Mucosa of rectum (tissue), 2 donors: ENCODE data around the gene D2HGDH.
"Not testable (repeated sequence)": the region's sequence is repeated elsewhere in the genome, so short reads cannot be mapped to it uniquely, and the experiment has no call there.

Source experiments
- H3K27ac ChIP-seq, 2 donors: one replicate each; pipeline ENCODE4 v1.7.0; 2013; ENCODE audit warnings: inconsistent platforms in 2 of 2, low read depth in 2 of 2, low read length in 2 of 2
- H3K27me3 ChIP-seq, 2 donors: one replicate each; pipeline ENCODE4 v1.7.0; 2013; ENCODE audit warnings: low read length in 2 of 2; ENCODE audit not compliant: control insufficient read depth in 2 of 2, insufficient read depth in 2 of 2
- H3K36me3 ChIP-seq, 2 donors: one replicate each; pipeline ENCODE4 v1.7.0; 2013; ENCODE audit warnings: low read length in 2 of 2; ENCODE audit not compliant: control insufficient read depth in 2 of 2, insufficient read depth in 2 of 2
- H3K4me1 ChIP-seq, 2 donors: one replicate each; pipeline ENCODE4 v1.7.0; 2013; ENCODE audit warnings: low read length in 2 of 2, mild to moderate bottlenecking in 1 of 2; ENCODE audit not compliant: control insufficient read depth in 2 of 2, insufficient read depth in 2 of 2
- H3K4me3 ChIP-seq, 2 donors: one replicate each; pipeline ENCODE4 v1.7.0; 2013; ENCODE audit warnings: low read length in 2 of 2
- H3K9ac ChIP-seq, 2 donors: one replicate each; pipeline ENCODE4 v1.7.0; 2013; ENCODE audit warnings: low read length in 2 of 2, low read depth in 1 of 2, mild to moderate bottlenecking in 1 of 2
- H3K9me3 ChIP-seq, 2 donors: one replicate each; pipeline ENCODE4 v1.7.0; 2013; ENCODE audit warnings: low read length in 2 of 2; ENCODE audit not compliant: control insufficient read depth in 2 of 2
- donor health status: healthy.
- donor health status: Normal muscosa, but diverticular disease.

Gene D2HGDH

DNA sequence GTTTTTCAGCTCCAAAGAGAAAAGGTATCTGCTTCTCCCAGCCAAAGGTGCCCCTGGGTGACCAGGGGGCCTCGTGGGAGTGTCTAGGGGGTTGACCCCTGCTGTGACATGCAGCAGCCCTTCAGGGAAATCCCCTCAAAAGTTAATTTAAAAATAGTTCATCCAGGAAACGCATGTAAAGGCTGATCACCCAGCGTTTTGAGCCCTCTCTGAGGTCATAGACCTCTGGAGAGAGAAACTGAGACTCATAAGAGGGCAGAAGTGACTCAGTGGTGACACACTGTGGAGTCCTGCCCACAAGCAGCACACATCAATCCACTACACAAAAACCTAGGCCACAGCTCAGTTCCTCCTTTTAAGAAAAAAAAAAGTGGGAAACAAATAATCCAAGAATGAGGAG, 54.1 kb downstream of the D2HGDH start:
- Histone ChIP-seq H3K4me3 (no peak overlapping the region), H3K9me3 (no peaks in the 10 kb centered on the region), H3K9ac (no peak overlapping the region), H3K27me3 (no peaks in the 10 kb centered on the region), H3K4me1 (peaks cover 7 to 37% of the 10 kb centered on the region in 2 donors), H3K27ac (peak overlapping the region in 1 of 2 donors; percentile 63), H3K36me3 (no peaks in the 10 kb centered on the region)

DNA sequence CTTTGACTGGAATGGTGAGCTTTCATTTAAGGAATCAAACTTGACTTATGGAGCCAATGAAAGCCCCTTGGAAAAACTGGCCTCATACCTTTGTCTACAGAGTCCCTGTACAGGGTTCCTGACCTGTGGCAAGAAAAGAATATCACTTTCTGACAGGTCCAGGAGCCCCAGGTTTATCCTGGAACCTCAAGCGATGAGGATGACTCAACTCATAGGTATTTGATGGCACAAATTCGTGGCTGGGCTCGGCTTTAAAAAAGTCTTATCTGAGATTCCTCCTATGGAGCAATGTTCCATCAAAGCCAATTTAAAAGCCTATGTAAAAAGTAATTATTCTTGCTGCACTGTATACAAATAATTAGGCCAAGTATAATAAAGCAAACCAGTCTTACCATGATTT, 57.0 kb downstream of the D2HGDH start:
- H3K27me3 ChIP-seq, H3K4me3 ChIP-seq, H3K9ac ChIP-seq, H3K36me3 ChIP-seq, H3K9me3 ChIP-seq: not testable (repeated sequence)
- Histone ChIP-seq H3K4me1 (peaks cover 29 to 63% of the 10 kb centered on the region in 2 donors), H3K27ac (peak overlapping the region in 1 of 2 donors; percentile 7)

DNA sequence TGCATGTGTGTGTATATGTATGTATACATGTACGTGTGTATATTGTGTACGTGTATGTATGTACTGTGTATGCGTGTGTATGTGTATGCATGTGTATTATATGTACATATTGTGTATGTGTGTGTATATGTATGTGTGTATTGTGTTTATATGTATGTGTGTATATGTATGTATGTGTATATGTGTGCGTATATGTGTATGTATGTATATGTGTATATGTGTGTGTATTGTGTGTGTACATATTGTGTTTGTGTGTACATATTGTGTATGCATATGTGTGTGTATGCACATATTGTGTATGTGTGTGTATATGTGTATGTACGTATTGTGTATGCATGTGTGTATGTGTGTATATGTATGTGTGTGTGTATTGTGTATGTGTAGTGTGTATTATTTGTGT, 59.0 kb downstream of the D2HGDH start:
- Histone ChIP-seq H3K4me1 (peaks cover 41 to 75% of the 10 kb centered on the region in 2 donors), H3K36me3 (no peaks in the 10 kb centered on the region), H3K9me3 (no peaks in the 10 kb centered on the region), H3K9ac (no peak overlapping the region), H3K27me3 (no peaks in the 10 kb centered on the region), H3K27ac (peak overlapping the region in 1 of 2 donors; percentile 87), H3K4me3 (no peak overlapping the region)

DNA sequence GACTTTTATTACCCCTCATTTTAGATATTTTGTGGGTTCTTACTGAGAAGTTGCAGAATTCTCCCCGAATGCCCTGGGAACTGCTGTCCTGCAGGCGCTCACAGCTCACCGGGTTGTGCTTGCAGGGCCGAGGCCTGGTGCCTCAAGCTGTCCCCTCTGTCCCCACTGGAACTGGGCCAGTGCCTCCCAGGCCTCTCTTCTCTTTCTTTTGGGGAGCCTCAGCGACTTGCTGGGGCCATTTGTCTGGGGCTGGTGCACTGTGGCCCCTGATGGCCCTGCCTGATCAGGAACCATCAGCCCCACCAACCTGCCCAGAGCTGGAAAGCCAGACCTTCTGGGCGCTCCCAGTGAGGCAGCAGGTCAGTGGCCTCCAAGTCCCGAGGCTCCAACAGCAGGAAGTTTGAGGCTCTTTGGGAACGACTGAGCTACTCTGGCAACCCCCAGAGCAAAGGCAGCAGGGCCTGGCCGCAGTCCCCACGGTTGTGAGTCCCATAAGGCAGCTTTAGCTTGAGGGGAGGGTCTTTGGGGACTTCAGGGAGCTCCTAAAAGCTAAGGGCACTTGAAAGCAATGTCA, 59.9 kb downstream of the D2HGDH start:
- H3K4me3 ChIP-seq: peak overlapping the region in 1 of 2 donors; percentile 41
- no peaks in the 10 kb centered on the region for H3K27me3 ChIP-seq
- peaks cover 40 to 73% of the 10 kb centered on the region in 2 donors for H3K4me1 ChIP-seq
- H3K36me3 ChIP-seq: peaks cover 0 to 2% of the 10 kb centered on the region in 2 donors
- peak overlapping the region; percentile 32 to 48 for H3K9ac ChIP-seq
- H3K27ac ChIP-seq: peak overlapping the region; percentile 87 to 91
- H3K9me3 ChIP-seq: no peaks in the 10 kb centered on the region

DNA sequence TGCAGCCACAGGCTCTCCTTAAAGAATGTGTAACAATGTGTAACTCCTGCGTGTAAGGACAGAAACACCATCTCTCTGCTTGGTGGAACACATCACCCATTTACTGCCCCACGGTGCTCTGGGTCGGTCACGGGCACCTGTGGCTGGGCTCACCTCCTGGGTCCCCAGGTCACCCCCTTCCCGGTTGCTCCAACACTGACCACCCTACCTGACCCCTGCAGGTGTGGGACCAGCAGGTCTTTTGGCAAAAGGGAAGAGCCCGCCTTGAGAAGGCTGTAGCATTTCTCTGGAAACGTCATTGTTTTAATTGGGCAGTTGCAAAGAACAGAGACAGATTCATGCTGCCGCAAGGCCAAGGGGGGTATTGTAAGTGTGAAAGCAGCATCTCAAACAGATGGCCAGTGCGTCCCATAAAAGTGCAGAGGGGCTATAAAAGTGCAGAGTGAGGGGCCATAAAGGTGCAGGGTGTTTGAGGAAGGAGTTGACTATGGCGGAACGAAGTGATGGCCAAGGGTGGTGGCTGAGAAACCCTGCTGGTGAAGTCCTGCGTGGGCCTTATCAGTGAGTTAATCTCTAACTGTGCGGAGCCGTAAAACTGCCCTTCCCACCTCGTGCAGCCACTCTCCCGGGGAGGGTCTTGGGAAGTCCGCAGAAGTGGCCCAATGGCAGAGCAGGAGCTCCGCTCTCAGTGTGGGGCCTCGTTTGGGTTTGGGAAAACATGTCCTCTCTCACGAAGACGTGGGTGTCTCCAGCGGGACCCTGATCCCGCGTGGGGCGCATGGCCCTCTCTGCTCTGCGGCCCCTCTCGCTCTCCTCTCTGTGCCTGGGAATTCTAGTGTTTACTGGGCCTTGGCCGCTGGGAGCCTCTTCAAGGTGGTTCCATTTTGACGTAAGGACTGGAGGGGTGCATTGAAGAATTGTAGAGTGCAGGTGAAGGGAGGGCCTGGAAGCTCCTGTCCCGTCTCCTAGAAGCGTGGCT, 60.9 kb downstream of the D2HGDH start:
- Histone ChIP-seq H3K9me3 (no peaks in the 10 kb centered on the region), H3K27me3 (no peaks in the 10 kb centered on the region), H3K4me1 (peaks cover 40 to 68% of the 10 kb centered on the region in 2 donors), H3K9ac (peak overlapping the region; percentile 32 to 52), H3K27ac (peak overlapping the region; percentile 87 to 91), H3K4me3 (peak overlapping the region; percentile 41 to 47), H3K36me3 (peaks cover 0 to 8% of the 10 kb centered on the region in 2 donors)

DNA sequence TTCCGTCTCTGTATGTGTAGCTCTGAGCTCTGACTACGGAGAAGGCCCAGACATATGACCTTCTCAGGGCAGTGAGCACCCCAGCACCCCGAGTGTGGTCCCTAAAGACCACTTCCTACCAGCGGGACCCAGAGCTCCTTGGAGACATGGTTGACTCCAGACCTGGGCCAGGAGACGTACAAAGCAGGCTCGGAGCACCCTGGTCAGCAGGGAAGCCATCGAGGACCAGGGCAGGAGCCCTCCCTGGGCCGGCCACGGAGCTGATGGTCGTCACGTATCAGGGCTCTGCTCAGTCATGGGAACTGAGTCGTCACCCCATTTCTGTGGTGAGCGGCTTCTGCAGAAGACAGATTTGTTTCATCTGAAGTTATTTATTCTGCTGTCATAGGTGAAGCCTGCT, 61.8 kb downstream of the D2HGDH start:
- Histone ChIP-seq H3K27ac (peak overlapping the region; percentile 87 to 91), H3K4me3 (peak overlapping the region; percentile 28 to 47), H3K9ac (peak overlapping the region; percentile 26 to 52), H3K4me1 (peaks cover 40 to 60% of the 10 kb centered on the region in 2 donors), H3K27me3 (no peaks in the 10 kb centered on the region), H3K9me3 (no peaks in the 10 kb centered on the region), H3K36me3 (peaks cover 0 to 8% of the 10 kb centered on the region in 2 donors)

DNA sequence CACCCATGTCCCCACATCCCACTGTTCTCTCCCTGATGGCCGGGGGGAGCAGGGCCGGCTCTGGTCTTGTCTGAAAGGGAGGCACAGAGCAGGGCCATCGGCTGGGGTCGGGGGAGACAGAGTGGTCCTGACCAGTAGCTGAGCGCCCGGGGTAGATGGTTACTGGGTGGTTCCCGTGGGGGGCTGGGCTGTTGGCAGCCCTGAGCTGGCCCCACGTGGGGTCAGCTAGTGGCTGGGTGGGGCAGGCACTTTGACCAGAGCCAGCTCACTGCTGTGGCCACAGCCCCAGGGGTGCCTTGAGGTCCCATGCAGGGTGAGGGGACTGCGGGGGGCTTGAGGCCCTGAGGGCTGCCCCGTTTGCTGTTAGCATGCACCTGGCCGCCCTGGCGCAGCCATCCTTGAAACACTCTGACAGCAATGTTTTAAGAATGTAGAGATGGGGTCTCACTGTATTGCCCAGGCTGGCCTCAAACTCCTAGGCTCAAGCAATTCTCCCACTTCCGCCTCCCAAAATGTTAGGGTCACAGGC, 62.2 kb downstream of the D2HGDH start:
- Histone ChIP-seq H3K4me1 (peaks cover 40 to 61% of the 10 kb centered on the region in 2 donors), H3K9me3 (no peaks in the 10 kb centered on the region), H3K4me3 (peak overlapping the region; percentile 28 to 47), H3K36me3 (peaks cover 0 to 8% of the 10 kb centered on the region in 2 donors), H3K9ac (peak overlapping the region; percentile 26 to 52), H3K27me3 (no peaks in the 10 kb centered on the region), H3K27ac (peak overlapping the region; percentile 87 to 91)

DNA sequence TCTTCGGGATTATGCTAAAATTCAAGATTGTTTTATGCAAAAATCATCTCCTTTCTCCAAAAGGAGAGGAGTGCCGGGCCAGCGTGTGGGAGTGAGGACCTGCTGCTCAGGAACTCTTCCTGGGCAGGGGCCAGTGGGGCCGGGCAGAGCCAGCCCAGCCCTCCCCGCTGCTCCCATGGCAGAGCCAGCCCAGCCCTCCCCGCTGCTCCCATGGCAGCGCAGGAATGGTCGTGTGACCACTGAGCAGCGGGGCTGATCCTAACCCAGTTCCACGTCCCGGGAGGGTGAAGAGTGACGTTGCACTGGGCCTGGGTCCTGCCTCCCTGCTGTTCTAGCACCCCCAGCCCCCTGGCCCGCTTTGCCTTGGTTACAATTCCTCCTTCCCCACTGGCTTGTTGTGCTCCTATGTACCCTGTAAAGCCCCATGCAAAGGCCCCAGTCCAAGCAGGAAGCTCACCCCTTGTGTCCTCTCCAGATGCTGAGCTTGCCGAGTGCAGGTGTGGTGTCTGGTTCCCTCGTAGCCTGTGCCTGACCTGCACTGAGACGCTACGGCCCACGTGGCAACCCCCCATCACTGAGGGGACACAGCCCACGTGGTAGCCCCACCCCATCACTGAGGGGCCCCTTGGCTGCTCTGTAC, 63.1 kb downstream of the D2HGDH start:
- Histone ChIP-seq H3K9ac (peak overlapping the region; percentile 24 to 52), H3K4me3 (peak overlapping the region; percentile 41 to 47), H3K36me3 (peaks cover 0 to 8% of the 10 kb centered on the region in 2 donors), H3K27ac (peak overlapping the region; percentile 87 to 91), H3K27me3 (no peaks in the 10 kb centered on the region), H3K9me3 (no peaks in the 10 kb centered on the region), H3K4me1 (peaks cover 40 to 63% of the 10 kb centered on the region in 2 donors)

DNA sequence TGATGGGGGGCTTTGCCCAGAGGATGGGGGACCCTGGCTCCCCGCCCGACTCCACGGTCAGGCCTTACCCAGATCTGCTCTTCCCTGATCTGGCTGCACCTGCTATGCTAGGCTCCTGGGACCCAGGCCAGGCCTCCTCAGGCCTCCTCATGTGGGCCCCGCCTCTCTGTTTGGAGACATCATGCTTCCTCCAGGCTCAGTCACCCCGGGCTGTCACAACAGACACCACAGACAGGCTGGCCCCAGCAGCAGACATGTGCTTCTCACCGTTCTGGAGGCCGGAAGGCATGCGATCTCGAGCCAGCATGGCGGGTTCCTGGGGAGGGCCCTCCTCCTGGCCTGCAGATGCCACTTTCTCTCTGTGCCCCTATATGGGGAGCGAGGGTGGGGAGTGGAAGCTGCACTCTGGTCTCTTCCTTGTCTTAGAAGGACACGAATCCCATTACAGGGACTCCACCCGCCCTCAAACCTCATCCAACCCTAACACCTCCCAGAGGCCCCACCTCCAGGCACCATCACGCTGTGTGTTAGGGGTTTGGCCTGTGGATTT, 63.7 kb downstream of the D2HGDH start:
- no peaks in the 10 kb centered on the region for H3K9me3 ChIP-seq
- peak overlapping the region; percentile 87 to 91 for H3K27ac ChIP-seq
- H3K4me3 ChIP-seq: peak overlapping the region; percentile 31 to 41
- no peaks in the 10 kb centered on the region for H3K27me3 ChIP-seq
- H3K36me3 ChIP-seq: peaks cover 0 to 8% of the 10 kb centered on the region in 2 donors
- peaks cover 40 to 64% of the 10 kb centered on the region in 2 donors for H3K4me1 ChIP-seq
- H3K9ac ChIP-seq: peak overlapping the region in 1 of 2 donors; percentile 52
